ENCODE results near the gene SH3TC1.
A peak's percentile ranks its signal among the peaks of the same experiment; 100 is the strongest.

Gene SH3TC1

DNA sequence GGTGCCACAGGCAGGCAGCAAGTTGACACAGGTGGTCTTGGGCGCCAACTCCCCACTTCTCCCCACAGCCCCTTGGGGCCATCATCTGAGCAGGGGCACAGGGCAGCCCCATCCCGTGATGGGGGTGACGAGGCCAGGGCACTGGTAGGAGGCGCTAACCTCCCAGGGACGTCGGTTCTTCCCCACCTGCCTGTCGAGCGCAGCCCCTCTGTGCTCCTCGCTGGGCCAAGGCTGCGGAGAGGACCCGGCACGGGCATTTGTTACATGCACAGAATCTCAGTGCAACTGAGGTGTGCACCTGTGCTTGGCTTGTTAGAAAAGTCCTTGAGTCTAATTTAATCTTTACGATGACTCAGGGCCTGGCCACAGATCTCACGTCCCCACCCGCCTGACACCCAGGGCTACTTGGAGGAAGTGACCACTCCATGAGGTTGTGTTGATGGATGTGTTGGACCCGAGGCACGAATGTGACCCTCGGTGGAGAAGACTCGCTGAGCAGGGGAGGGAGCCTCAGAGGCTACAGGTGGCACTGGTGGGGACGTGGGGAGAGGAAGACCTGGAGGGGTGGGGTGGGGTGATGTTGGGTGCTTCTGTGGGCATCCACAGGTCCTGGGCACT, 3.1 kb upstream of the SH3TC1 start:
- in situ Hi-C loops (cut with HindIII; ENCODE audit: low pct_ligation_motif_present, low sequenced_read_pairs) = no loop called here
- no peak overlapping the region for H3K27ac ChIP-seq
- DNase-seq = no peak
- no peaks in the 10 kb centered on the region for H3K36me3 ChIP-seq (replicated peaks)
- TF ChIP-seq, protein P1, sequence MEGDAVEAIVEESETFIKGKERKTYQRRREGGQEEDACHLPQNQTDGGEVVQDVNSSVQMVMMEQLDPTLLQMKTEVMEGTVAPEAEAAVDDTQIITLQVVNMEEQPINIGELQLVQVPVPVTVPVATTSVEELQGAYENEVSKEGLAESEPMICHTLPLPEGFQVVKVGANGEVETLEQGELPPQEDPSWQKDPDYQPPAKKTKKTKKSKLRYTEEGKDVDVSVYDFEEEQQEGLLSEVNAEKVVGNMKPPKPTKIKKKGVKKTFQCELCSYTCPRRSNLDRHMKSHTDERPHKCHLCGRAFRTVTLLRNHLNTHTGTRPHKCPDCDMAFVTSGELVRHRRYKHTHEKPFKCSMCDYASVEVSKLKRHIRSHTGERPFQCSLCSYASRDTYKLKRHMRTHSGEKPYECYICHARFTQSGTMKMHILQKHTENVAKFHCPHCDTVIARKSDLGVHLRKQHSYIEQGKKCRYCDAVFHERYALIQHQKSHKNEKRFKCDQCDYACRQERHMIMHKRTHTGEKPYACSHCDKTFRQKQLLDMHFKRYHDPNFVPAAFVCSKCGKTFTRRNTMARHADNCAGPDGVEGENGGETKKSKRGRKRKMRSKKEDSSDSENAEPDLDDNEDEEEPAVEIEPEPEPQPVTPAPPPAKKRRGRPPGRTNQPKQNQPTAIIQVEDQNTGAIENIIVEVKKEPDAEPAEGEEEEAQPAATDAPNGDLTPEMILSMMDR (IDR thresholded peaks at IDR 0.05; ENCODE audit: low read depth, low read length, missing control alignments) = no peak
- H3K4me3 ChIP-seq (ENCODE audit: low read depth, low read length) = no peak overlapping the region
- no peaks in the 10 kb centered on the region for H3K27me3 ChIP-seq (replicated peaks)

- no peaks in the 10 kb centered on the region for H3K27me3 ChIP-seq (replicated peaks)
- DNase-seq = no peak
- H3K36me3 ChIP-seq (replicated peaks) = no peaks in the 10 kb centered on the region
- H3K27ac ChIP-seq = no peak overlapping the region
- TF ChIP-seq, protein P1 (IDR thresholded peaks at IDR 0.05; ENCODE audit: low read depth, low read length, missing control alignments) = no peak
- no peak overlapping the region for H3K4me3 ChIP-seq (ENCODE audit: low read depth, low read length)
- in situ Hi-C loops (cut with HindIII; ENCODE audit: low pct_ligation_motif_present, low sequenced_read_pairs) = no loop called here
Observed at GRCh38 chr4:8197521-8197920, 1.6 kb upstream of the SH3TC1 start.

- H3K4me3 ChIP-seq (ENCODE audit: low read depth, low read length) = no peak overlapping the region
- DNase-seq = no peak
- in situ Hi-C loops (cut with HindIII; ENCODE audit: low pct_ligation_motif_present, low sequenced_read_pairs) = no loop called here
- H3K36me3 ChIP-seq (replicated peaks) = no peaks in the 10 kb centered on the region
- H3K27me3 ChIP-seq (replicated peaks) = no peaks in the 10 kb centered on the region
- H3K27ac ChIP-seq = no peak overlapping the region
- TF ChIP-seq, protein P1 (IDR thresholded peaks at IDR 0.05; ENCODE audit: low read depth, low read length, missing control alignments) = no peak
Observed at GRCh38 chr4:8198206-8198905, 734 bp upstream of the SH3TC1 start.

- in situ Hi-C loops (cut with HindIII; ENCODE audit: low pct_ligation_motif_present, low sequenced_read_pairs) = no loop called here
- H3K27ac ChIP-seq = peak overlapping the region; percentile 62
Observed at GRCh38 chr4:8199594-8200301, 658 bp downstream of the SH3TC1 start.

DNA sequence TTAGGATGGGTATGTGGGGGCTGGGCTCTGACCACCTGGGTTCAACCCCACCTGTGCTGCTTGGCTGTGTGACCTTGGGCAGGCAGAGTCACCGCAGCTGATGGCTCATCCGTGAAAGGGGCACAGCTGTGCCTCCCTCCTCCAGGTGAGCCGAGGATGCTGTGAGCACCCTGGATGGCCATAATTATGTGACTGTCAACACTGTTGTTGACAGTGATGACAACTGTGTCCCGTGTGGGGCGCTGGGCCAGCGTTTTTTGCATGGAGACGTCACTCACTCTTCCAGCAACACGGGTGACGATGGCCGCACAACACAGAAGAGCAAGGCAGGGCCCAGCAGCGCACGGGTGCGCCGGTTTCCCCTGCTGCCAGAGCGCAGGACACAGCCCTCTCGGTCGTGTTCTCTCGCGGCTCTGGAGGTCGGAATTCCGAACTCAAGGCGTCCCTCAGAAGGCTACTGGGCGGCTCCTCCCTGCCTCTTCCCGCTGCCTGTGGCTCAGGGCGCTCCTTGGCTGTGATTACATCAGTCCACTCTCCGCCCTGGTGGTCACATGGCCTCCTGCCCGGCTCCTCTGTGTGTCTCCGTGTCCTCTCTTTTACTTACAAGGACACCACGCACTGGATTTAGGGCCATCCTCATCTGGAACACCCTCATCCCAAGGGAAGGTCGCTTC, 1.3 kb downstream of the SH3TC1 start:
- no peaks in the 10 kb centered on the region for H3K27me3 ChIP-seq (replicated peaks)
- H3K36me3 ChIP-seq (replicated peaks) = no peaks in the 10 kb centered on the region
- no peak overlapping the region for H3K27ac ChIP-seq
- DNase-seq = no peak
- in situ Hi-C loops (cut with HindIII; ENCODE audit: low pct_ligation_motif_present, low sequenced_read_pairs) = no loop called here
- TF ChIP-seq, protein P1 (IDR thresholded peaks at IDR 0.05; ENCODE audit: low read depth, low read length, missing control alignments) = no peak
- no peak overlapping the region for H3K4me3 ChIP-seq (ENCODE audit: low read depth, low read length)

More at GRCh38 chr4:8199594-8200301, 658 bp downstream of the SH3TC1 start:
- peak overlapping the region; percentile 47 for H3K4me3 ChIP-seq (ENCODE audit: low read depth, low read length)
- H3K27me3 ChIP-seq (replicated peaks) = no peaks in the 10 kb centered on the region
- TF ChIP-seq, protein P1 (IDR thresholded peaks at IDR 0.05; ENCODE audit: low read depth, low read length, missing control alignments) = no peak
- H3K36me3 ChIP-seq (replicated peaks) = no peaks in the 10 kb centered on the region
- DNase-seq = no peak

Measured in brain microvascular endothelial cell (primary cell).